ENCODE measurements around the gene CLDN7.

DNA sequence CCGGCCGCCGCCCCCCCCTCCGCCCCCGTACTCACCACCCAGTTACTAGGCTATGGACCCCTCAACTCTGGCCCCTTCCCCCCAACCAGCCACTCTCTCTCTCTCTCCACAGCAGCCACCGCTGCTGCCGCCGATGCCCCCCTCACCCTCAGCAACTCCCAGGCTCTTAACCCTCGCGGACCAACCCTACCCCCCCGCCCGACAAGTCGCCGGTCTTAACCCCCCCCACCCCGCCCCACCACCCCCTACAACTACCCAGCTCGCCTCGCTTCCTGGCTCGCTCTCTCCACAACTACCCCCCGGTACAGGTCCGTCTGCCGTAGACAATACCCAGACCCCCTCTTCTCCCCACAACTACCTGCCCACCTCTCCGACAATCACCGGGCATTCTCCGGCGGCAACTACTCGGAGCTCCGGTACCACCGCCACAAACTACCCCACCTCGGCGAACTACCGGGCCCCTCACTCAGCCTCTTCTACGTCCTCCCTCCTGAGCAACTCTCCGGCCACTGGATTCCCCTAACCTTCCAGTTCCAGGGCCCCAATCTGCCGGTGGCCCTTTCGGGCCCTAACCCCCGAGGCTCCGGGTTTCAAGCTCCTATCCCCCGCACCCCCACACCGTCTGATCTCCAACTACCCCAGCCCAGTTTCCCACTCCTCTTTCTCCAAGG lies 23.7 kb downstream of the CLDN7 start:
- TF ChIP-seq CTCF (IDR thresholded peaks at IDR 0.05) (no peak), POLR2A (IDR thresholded peaks at IDR 0.05) (peak in 1 of 2 donors; percentile 2)

Measured in adrenal gland (tissue), 5 donors.